Inferior parietal cortex (tissue), 1 donor: ENCODE data around the gene RRP1B.
"Not testable (repeated sequence)": the region's sequence is repeated elsewhere in the genome, so short reads cannot be mapped to it uniquely, and the experiment has no call there.

ENCODE experiments used
- DNase-seq: peaks from one replicate; pipeline ENCODE4 v3.0.0-alpha.2; 2016; ENCODE audit errors: extremely low spot score

RRP1B gene

DNA sequence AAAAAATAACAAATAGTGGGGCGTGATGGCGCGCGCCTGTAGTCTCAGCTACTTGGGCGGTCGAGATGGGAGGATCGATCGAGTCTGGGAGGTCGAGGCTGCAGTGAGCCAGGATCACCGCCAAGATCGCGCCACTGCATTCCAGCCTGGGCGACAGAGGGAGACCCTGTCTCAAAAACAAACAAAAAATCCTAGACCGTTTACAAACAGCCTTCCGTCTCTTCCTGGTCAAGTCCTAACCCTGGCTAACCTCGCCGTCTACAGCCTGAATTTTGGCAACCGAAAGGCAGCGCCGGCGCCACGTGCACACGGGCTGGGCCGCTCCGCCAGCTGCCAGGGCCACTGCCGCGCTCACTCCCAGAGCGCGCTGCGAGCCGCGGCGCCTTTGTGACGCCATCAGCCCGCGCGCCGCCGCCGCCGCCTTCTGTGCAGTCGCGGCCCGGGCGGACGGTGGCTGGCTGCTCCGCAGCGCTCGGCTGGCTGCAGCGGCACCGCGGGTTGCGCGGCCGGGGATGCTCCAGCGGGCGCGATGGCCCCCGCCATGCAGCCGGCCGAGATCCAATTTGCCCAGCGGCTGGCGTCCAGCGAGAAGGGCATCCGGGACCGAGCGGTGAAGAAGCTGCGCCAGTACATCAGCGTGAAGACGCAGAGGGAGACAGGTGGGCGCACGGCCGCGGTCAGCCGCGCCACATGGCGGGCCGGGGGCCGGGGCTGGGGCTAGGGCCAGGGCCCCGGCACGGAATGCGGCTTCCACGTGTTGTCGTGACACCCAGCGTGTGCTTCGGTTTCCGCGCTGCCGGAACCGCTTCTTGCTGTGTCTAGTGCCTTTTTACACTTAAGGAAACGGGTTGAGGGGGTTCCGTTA lies at the start of gene RRP1B, which contains the start of gene HSF2BP:
TSS of gene RRP1B (plus strand) at position 425 of the 865 bp plus-strand sequence. CDS start at position 530, 105 bp downstream.
TSS of gene HSF2BP (minus strand) at position 353 of the 865 bp plus-strand sequence. CDS start 1,392 bp downstream, outside the sequence.
- DNase-seq = peak; percentile 83

DNA sequence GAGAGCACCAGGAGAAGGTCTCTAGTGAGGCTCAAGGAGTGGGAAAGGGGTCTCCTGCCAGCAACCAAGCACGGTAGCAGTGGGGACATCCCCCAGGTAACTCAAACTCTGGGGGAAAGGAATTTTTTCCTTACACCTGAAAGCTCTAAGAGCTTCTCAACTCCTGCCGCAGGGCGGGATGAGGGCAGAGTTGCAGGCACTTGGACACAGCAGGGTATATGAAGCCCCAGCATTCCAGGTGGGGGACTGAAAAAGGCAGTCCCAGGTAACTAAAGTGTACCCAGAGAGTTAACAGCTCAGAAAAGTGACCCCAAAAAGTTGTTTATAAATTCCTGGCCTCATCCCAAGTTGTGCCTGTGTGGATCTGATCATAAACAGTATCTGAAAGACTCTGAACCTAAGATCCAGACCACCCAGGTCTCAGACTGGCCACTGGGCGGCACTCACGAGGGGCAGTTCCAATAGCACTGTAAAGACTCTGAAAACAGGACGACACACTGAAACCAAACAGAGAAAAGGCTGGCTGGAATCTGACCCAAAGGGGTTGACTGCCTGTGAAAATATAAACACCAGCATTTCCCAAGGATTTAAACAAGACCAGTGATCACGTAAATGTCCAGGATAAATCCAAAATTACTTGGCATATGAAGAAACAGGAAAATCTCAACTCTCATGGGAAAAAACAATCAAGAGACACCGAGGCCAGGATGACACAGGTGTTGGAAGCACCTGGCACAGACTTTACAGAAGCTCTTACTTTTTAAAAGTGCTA lies 47.6 kb upstream of the RRP1B start:
- DNase-seq = peak; percentile 29

- no peak for DNase-seq
Observed at GRCh38 chr21:43613755-43614638, 45.4 kb upstream of the RRP1B start.

GRCh38 chr21:43614839-43615238 lies 44.5 kb upstream of the RRP1B start:
- DNase-seq = no peak

- not testable (repeated sequence) for DNase-seq
Observed at GRCh38 chr21:43616861-43617260, 42.5 kb upstream of the RRP1B start.

DNA sequence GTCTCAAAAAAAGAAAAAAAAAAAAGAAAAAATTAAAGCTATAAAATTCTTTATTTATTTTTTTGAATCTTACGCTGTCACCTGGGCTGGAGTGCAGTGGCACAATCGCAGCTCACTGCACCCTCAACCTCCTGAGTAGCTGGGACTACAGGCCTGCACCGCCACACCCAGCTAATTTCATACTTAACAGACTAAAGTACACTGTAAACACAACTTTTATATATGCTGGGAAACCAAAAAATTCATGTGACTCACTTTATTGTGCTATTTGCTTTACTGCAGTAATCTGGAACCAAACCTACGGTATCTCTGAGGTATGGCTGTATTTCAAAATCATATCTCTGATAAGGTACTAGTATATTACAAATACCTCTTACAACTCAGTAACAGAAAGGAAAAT lies 40.4 kb upstream of the RRP1B start:
- no peak for DNase-seq

GRCh38 chr21:43619344-43619743 lies 40.0 kb upstream of the RRP1B start:
- no peak for DNase-seq

DNA sequence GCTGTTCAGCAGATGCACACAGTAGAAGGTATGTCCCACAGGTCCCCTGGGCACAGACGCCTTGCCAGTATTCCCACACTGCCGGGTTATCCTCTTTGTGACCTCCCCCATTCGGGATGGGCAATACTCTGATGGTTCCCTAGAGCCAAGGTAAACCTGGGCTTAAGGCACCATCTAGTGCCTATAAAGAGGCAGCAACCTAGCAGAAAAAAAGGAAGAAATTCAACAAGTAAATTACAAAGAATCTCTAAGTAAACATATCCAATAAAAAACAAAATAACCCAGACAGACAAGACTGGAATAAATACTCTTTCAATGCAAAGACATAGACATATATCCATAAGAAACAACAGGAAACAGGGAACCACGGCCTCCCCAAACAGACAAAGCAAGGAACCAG lies 39.5 kb upstream of the RRP1B start:
- DNase-seq = no peak

DNA sequence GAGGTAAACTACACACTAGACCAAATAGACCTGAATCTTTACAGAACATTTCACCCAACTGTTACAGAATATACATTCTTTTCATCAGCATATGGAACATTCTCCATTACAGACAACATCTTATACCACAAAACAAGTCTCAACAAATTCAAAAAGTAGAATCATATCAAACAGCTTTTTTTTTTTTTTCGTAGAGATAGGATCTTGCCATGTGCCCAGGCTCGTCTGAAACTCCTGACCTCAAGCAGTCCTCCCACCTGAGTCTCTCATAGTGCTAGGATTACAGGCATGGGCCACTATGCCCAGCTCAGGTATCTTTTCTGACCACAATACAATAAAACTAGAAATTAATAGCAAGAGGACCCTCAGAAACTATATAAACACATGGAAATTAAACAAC lies 36.6 kb upstream of the RRP1B start:
- DNase-seq = no peak

- DNase-seq = no peak
Observed at GRCh38 chr21:43623588-43623987, 35.8 kb upstream of the RRP1B start.

DNA sequence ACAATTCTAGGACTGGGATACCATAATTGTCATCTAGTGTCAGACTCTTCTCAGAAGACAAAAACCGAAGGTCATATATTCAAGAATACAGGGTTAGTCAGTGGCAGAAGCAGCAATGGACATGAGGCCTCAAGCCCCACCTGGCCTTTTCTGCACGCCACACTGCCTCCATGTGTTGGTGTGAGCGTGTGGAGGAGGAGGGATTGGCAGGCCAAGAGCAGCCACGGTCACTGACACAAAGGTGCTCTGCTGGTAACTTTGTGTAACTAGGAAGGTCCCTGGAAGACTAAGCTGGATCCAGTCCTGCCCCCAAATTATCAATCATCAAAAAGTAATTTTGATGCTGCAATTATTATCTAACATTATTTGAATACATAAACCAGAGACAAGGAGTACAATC lies 35.0 kb upstream of the RRP1B start:
- DNase-seq = no peak

DNA sequence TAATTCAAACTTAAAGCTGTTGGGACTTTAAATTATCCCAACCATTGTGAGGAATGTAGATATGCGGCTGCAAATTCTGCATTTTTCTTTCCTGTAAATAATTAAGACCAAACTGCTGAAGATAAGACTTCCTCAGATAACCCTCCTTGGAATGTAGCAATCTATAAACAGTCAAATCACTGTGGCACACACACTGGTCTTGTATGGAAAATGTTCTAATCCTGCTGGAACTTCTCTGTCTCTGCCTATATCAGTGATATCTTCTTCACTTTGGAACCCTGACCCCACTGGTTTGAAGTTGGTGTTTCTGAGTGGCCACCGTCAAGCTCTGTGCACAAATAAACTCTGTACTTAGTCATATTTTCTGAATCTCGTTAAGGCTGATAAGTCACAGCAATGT lies 33.0 kb upstream of the RRP1B start:
- DNase-seq = no peak

DNA sequence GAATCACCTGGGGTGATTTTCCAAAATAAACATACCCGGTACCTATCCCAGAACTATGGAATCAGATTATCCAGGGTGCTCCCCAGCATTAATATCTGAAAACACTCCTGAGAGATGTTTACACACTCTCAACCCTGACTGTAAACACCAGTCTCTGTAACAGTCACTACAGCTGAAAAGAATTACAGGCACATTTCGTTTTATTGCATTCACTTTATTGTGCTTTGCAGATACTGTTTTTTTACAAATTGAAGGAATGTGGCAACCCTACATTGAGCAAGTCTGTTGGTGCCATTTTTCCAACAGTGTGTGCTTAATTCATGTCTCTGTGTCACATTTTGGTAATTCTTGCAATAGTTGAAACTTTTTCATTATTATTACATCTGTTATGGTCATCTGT lies 31.8 kb upstream of the RRP1B start:
- DNase-seq = no peak

- DNase-seq = no peak
Observed at GRCh38 chr21:43631411-43632107, 27.8 kb upstream of the RRP1B start.

DNA sequence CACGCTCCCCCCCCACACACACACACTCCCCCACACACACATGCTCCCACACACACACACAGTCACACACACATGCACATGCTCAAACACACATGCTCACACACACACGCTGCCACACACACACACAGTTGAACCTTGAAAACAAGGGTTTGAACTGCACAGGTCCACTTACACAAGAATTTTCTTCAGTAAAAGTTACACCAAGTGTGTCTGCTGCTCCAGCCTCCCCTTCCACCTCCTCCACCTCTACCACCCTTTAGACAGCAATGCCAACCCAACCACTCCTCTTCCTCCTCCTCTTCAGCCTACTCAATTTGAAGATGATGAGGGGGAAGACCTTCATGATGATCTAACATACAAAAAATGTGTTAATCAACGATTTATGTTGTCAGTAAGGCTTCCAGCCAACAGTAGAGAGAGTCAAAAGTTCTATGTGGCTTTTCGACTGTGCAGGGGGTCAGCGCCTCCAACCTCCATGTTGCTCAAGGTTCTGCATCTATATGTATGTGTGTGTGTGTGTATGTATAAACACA lies 26.9 kb upstream of the RRP1B start:
- no peak for DNase-seq

DNA sequence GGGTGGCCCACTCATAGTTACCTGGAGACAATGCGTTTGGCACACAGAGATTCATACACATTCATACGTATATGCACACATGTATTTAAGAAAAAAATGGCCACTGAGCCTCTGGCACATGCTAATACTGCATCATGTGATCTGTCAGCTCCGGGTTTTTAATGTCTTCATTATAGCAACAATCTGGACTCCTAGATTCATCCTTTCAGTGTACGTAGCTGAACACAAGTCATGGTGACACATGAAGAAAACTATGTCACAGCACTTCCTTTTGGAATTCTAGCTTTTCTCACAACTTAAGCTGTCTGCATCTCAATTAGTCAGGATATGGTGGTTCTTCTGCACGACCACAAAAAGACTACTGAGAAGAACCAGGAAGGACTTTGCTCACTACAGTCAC lies 24.7 kb upstream of the RRP1B start:
- DNase-seq = no peak

DNA sequence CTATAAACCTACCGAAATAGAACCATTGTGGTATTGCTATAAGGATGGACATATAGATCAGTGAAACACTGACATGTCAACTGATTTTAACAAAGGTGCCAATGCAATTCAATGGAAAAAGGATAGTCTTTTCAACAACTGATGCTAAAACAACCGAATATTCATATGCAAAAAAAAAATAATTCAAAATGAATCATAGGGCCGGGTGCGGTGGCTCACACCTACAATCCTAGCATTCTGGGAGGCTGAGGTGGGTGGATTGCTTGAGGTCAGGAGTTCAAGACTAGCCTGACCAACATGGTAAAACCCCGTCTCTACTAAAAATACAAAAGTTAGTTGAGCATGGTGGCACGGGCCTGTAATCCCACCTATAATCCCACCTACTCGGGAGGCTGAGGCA lies 23.9 kb upstream of the RRP1B start:
- DNase-seq = no peak

DNA sequence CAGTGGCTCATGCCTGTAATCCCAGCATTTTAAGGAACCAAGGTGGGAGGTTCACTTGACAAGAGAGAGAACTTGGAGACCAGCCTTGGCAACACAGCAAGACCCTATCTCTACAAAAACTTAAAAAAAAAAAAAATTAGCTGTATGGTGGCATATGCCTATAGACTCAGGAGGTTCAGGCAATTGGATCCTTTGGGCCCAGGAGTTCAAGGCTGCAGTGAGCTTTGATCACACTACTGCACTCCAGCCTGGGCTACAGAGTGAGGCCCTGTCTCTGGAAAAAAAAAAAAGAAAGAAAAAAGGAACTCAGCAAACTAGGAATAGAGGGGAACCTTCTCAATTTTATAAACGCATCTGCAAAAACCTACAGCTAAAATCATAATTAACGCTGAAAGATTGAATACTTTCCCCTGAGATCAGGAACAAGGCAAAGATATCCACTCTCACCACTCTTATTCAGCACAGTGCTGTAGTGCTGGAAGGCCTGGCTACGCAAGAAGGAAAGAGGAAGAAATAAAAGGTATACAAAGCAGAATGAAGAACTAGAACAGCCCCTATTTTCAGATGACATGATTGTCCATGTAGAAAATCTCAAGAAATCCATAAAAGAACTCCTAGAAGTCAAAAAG lies 21.7 kb upstream of the RRP1B start:
- no peak for DNase-seq

DNA sequence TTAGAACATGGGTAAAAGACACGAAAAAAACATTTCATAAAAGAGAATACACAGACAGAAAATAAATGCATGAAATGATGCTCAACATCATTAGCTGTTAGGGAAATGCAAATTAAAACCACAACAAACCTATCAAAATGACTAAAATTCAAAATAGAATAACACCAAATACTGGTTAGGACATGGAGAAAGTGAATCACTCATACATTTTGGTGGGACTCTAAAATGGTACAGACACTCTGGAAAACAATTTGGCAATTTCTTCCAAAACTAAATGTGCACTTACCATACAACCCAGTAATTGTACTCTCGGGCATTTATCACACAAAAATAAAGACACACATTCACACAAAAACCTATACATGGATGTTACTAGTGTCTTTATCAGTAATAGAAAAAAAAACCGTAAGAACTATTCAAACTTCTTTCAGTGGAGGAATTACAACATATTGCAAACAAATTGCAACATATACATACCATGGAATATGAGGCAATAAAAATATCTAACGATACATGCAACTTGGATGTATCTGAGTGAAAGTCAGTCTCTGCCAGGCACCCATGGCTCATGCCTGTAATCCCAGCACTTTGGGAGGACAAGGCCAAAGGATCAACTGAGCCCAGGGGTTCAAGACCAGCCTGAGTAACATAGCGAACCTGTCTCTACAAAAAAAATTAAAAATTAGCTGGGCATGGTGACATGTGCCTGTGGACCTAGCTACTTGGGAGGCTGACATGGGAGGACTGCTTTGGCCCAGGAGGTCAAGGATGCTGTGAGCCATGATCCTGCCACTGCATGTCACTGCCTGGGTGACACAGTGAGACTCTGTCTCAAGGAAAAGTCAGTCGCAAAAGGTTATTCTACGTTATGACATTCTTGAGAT lies 19.6 kb upstream of the RRP1B start:
- DNase-seq = no peak
